ENCODE measurements around the gene SETD3.

Gene SETD3

GRCh38 chr14:99451234-99451633 lies 29.4 kb downstream of the SETD3 start:
- TF ChIP-seq TAF1 (IDR thresholded peaks at IDR 0.05; ENCODE audit: low read depth, low read length) (no peak), POLR2A (IDR thresholded peaks at IDR 0.05; ENCODE audit: low read depth, low read length) (no peak)
- DNase-seq (ENCODE audit: insufficient read length, low spot score) (no peak), FAIRE-seq (no peak)

- DNase-seq (ENCODE audit: insufficient read length, low spot score) (no peak), FAIRE-seq (no peak)
- TF ChIP-seq POLR2A (IDR thresholded peaks at IDR 0.05; ENCODE audit: low read depth, low read length) = no peak
- TF ChIP-seq POLR2AphosphoS5 (IDR thresholded peaks at IDR 0.05; ENCODE audit: low read depth, low read length) = no peak
- TF ChIP-seq TAF1 (IDR thresholded peaks at IDR 0.05; ENCODE audit: low read depth, low read length) = no peak
- no peak for TF ChIP-seq POU2F2 (IDR thresholded peaks at IDR 0.05; ENCODE audit: low read depth, low read length)
- TF ChIP-seq PAX5 (IDR thresholded peaks at IDR 0.05; ENCODE audit: insufficient read depth, low read length, severe bottlenecking) = no peak
- no peak for TF ChIP-seq SPI1 (IDR thresholded peaks at IDR 0.05; ENCODE audit: low read depth, low read length)
Observed at GRCh38 chr14:99450266-99450665, 30.4 kb downstream of the SETD3 start.

GRCh38 chr14:99447739-99448138 lies 32.9 kb downstream of the SETD3 start:
- DNase-seq (ENCODE audit: insufficient read length, low spot score) (no peak), FAIRE-seq (no peak)
- TF ChIP-seq SPI1 (IDR thresholded peaks at IDR 0.05; ENCODE audit: low read depth, low read length) (no peak), PAX5 (IDR thresholded peaks at IDR 0.05; ENCODE audit: insufficient read depth, low read length, severe bottlenecking) (no peak), TAF1 (IDR thresholded peaks at IDR 0.05; ENCODE audit: low read depth, low read length) (no peak), POLR2AphosphoS5 (IDR thresholded peaks at IDR 0.05; ENCODE audit: low read depth, low read length) (no peak), POLR2A (IDR thresholded peaks at IDR 0.05; ENCODE audit: low read depth, low read length) (no peak)

GRCh38 chr14:99445931-99446330 lies 34.7 kb downstream of the SETD3 start:
- TF ChIP-seq TAF1 (IDR thresholded peaks at IDR 0.05; ENCODE audit: low read depth, low read length) = no peak
- no peak for TF ChIP-seq POLR2AphosphoS5 (IDR thresholded peaks at IDR 0.05; ENCODE audit: low read depth, low read length)
- DNase-seq (ENCODE audit: insufficient read length, low spot score) = no peak
- no peak for FAIRE-seq

GRCh38 chr14:99441918-99442317 lies 38.7 kb downstream of the SETD3 start:
- DNase-seq (ENCODE audit: insufficient read length, low spot score) (no peak), FAIRE-seq (no peak)
- TF ChIP-seq POU2F2 (IDR thresholded peaks at IDR 0.05; ENCODE audit: low read depth, low read length) (no peak), SPI1 (IDR thresholded peaks at IDR 0.05; ENCODE audit: low read depth, low read length) (peak; percentile 73)

- no peak for FAIRE-seq
- DNase-seq (ENCODE audit: insufficient read length, low spot score) = no peak
- no peak for TF ChIP-seq POLR2A (IDR thresholded peaks at IDR 0.05; ENCODE audit: low read depth, low read length)
- TF ChIP-seq POU2F2 (IDR thresholded peaks at IDR 0.05; ENCODE audit: low read depth, low read length) = no peak
- no peak for TF ChIP-seq POLR2AphosphoS5 (IDR thresholded peaks at IDR 0.05; ENCODE audit: low read depth, low read length)
- no peak for TF ChIP-seq TAF1 (IDR thresholded peaks at IDR 0.05; ENCODE audit: low read depth, low read length)
- no peak for TF ChIP-seq SPI1 (IDR thresholded peaks at IDR 0.05; ENCODE audit: low read depth, low read length)
- no peak for TF ChIP-seq PAX5 (IDR thresholded peaks at IDR 0.05; ENCODE audit: insufficient read depth, low read length, severe bottlenecking)
Observed at GRCh38 chr14:99441157-99441870, 39.3 kb downstream of the SETD3 start.

DNA sequence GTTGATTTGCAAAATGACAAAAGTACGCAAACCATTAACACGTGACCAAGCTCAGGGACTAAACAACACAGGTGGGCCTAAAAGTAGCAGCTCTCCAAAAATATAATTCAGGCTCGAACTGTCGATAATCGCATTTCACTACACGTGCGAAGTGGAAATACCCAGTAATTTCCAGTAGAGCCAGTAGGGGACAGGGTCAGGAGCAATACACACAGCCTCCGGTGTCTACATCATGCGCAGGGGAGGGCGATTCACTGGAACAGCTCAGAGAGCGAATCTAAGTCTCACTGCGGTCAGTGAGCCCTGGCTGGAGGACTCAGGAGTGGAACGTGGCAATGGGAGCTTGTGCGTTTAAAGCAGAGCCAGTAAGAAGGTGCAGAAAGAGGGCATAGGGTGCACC lies 40.4 kb downstream of the SETD3 start:
- FAIRE-seq (no peak), DNase-seq (ENCODE audit: insufficient read length, low spot score) (no peak)
- TF ChIP-seq PAX5 (IDR thresholded peaks at IDR 0.05; ENCODE audit: insufficient read depth, low read length, severe bottlenecking) = no peak
- no peak for TF ChIP-seq POLR2AphosphoS5 (IDR thresholded peaks at IDR 0.05; ENCODE audit: low read depth, low read length)
- no peak for TF ChIP-seq POU2F2 (IDR thresholded peaks at IDR 0.05; ENCODE audit: low read depth, low read length)
- TF ChIP-seq TAF1 (IDR thresholded peaks at IDR 0.05; ENCODE audit: low read depth, low read length) = no peak
- TF ChIP-seq SPI1 (IDR thresholded peaks at IDR 0.05; ENCODE audit: low read depth, low read length) = no peak
- TF ChIP-seq POLR2A (IDR thresholded peaks at IDR 0.05; ENCODE audit: low read depth, low read length) = no peak

GRCh38 chr14:99437706-99438105 lies 43.0 kb downstream of the SETD3 start:
- peak; percentile 13 for FAIRE-seq
- no peak for DNase-seq (ENCODE audit: insufficient read length, low spot score)
- TF ChIP-seq TAF1 (IDR thresholded peaks at IDR 0.05; ENCODE audit: low read depth, low read length) (no peak), POLR2A (IDR thresholded peaks at IDR 0.05; ENCODE audit: low read depth, low read length) (no peak), POU2F2 (IDR thresholded peaks at IDR 0.05; ENCODE audit: low read depth, low read length) (no peak), SPI1 (IDR thresholded peaks at IDR 0.05; ENCODE audit: low read depth, low read length) (no peak), PAX5 (IDR thresholded peaks at IDR 0.05; ENCODE audit: insufficient read depth, low read length, severe bottlenecking) (no peak), POLR2AphosphoS5 (IDR thresholded peaks at IDR 0.05; ENCODE audit: low read depth, low read length) (no peak)

- DNase-seq (ENCODE audit: insufficient read length, low spot score) (no peak), FAIRE-seq (peak; percentile 66)
- TF ChIP-seq POU2F2 (IDR thresholded peaks at IDR 0.05; ENCODE audit: low read depth, low read length) = no peak
- no peak for TF ChIP-seq POLR2A (IDR thresholded peaks at IDR 0.05; ENCODE audit: low read depth, low read length)
- TF ChIP-seq PAX5 (IDR thresholded peaks at IDR 0.05; ENCODE audit: insufficient read depth, low read length, severe bottlenecking) = no peak
- TF ChIP-seq SPI1 (IDR thresholded peaks at IDR 0.05; ENCODE audit: low read depth, low read length) = no peak
- TF ChIP-seq POLR2AphosphoS5 (IDR thresholded peaks at IDR 0.05; ENCODE audit: low read depth, low read length) = no peak
- TF ChIP-seq TAF1 (IDR thresholded peaks at IDR 0.05; ENCODE audit: low read depth, low read length) = no peak
Observed at GRCh38 chr14:99436247-99437180, 44.1 kb downstream of the SETD3 start.

DNA sequence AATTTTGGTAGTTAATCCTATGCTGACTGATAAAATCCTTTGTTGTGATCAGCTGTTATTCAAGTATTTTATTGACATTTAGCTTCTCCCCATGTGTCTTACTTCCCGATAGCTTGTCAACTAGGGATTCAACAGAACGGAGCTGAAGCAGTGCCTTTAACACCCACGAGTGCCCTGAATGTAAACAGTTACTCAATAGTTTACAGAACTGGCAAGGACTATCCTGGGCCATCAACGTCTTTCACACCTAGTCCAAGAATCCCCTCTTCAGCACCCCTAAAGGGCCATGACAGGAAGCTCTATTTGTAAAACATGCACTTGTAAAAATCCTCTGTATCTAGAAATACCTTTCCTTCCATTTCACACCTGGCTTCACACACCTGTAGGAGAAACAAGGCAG lies 45.3 kb downstream of the SETD3 start:
- DNase-seq (ENCODE audit: insufficient read length, low spot score) (no peak), FAIRE-seq (no peak)
- TF ChIP-seq POLR2AphosphoS5 (IDR thresholded peaks at IDR 0.05; ENCODE audit: low read depth, low read length) = no peak
